GM18499 (cell line): ENCODE results near the gene ASZ1.

Experiments
- ATAC-seq: cut with Tn5 transposase; IDR thresholded peaks from one replicate; pipeline ENCODE4 v1.9.1; 2021; ENCODE audit warnings: moderate number of reproducible peaks; ENCODE audit not compliant: insufficient read depth, unreplicated experiment

Gene ASZ1

GRCh38 chr7:117347962-117348672, 79.2 kb downstream of the ASZ1 start:
- no peak for ATAC-seq

- no peak for ATAC-seq
These were observed 79.8 kb downstream of the ASZ1 start for GRCh38 chr7:117347480-117347879.

GRCh38 chr7:117346161-117346560, 81.1 kb downstream of the ASZ1 start:
- ATAC-seq = no peak

- ATAC-seq = no peak
These were observed 89.3 kb downstream of the ASZ1 start for GRCh38 chr7:117338020-117338419.

- ATAC-seq = no peak
These were observed 94.1 kb downstream of the ASZ1 start for GRCh38 chr7:117333168-117333567.

- no peak for ATAC-seq
These were observed 95.3 kb downstream of the ASZ1 start for GRCh38 chr7:117332031-117332430.

GRCh38 chr7:117325836-117326235, 101.5 kb downstream of the ASZ1 start:
- no peak for ATAC-seq

- ATAC-seq = no peak
These were observed 102.3 kb downstream of the ASZ1 start for GRCh38 chr7:117324960-117325359.

- ATAC-seq = no peak
These were observed 103.2 kb downstream of the ASZ1 start for GRCh38 chr7:117323851-117324711.

GRCh38 chr7:117323305-117323850, 103.9 kb downstream of the ASZ1 start:
- ATAC-seq = no peak

GRCh38 chr7:117322741-117323304, 104.5 kb downstream of the ASZ1 start, which contains the start of gene WNT2:
TSS of gene WNT2 (minus strand) at chr7:117323058. CDS start at chr7:117322989, 69 bp downstream.
- ATAC-seq = no peak

- no peak for ATAC-seq
These were observed 106.8 kb downstream of the ASZ1 start for GRCh38 chr7:117320523-117320922.

GRCh38 chr7:117319181-117319580, 108.1 kb downstream of the ASZ1 start:
- no peak for ATAC-seq

GRCh38 chr7:117313582-117313981, 113.7 kb downstream of the ASZ1 start:
- ATAC-seq = no peak
